ENCODE measurements around the gene CCDC127. TPM values are rescaled to one million over a fixed set of nuclear protein-coding genes. Genes with fewer than 3 reads are reported as not detected.
"Not testable (repeated sequence)": the region's sequence is repeated elsewhere in the genome, so short reads cannot be mapped to it uniquely, and the experiment has no call there.

Gene CCDC127
- polyA plus RNA-seq, 4 donors: 12.1 to 17.4 (median 14.0) TPM

DNA sequence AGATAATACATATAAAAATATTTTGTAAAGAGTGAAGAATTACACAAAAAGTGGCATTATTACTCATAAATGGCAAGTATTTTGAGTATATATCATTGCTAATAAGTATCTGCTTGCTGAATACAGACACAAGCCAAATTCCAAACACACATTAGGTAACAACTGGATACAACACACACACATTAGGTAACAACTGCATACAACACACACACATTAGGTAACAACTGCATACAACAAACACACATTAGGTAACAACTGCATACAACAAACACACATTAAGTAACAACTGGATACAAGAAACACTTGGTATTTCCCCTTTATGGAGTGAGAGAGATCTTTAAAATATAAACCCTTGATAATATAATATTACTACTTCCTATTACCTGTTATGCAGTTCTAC, 13.5 kb downstream of the CCDC127 start:
- no peak for DNase-seq (ENCODE audit: low read depth in 4 of 4, low spot score in 3 of 4)

DNA sequence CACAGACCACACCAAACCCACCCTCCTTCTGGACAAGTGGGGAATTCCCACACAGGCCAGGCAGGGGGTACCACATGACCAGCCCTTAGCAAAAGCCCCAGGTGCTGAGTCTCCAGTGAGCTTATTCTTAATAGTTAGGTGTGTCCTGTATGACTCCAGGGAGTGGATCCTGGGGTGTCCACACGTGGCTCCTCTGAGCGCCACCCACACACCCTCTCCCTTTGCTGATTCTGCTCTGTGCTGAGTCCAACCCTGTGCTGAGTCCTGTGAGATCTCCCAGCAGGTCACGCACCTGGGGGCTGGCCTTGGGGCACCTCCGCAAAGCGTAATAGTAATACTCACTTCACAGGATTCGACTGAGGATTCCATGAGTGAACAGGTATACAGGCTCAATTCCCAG, 14.0 kb downstream of the CCDC127 start:
- DNase-seq (ENCODE audit: low read depth in 4 of 4, low spot score in 3 of 4): no peak

DNA sequence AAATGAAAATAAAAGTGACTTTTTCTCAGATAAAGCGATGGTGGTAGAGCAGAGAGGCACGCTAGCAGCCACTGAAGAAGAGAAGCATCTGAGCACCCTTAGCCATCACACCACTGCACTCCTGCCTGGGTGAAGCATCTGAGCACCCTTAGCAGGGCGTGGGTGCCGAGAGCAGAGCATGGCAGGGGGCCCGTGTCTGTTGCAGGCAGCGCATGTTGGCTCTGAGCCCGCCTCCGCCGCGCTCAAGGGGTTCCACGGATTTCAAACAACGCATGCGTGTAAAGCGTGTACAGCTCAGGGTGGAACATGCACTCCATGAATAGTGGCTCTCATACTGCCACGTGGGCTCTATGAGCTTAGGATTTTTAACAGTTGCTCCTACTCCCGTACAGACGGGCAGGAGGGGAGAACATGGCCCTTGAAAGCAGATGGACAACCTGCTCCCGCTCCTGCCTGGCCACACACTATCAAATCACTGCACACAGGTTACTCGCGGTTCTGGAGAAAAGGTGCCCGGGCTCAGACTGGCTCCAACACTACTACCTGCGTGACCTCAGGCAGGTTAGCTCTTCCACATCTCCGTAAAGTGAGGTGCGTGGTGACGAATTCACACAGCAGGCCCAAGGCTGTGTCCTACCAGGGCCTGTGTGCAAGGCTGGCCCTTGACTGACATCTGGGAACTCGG, 14.6 kb downstream of the CCDC127 start:
- DNase-seq (ENCODE audit: low read depth in 4 of 4, low spot score in 3 of 4): no peak

GRCh38 chr5:201672-202071, 16.3 kb downstream of the CCDC127 start:
- no peak for DNase-seq (ENCODE audit: low read depth in 4 of 4, low spot score in 3 of 4)

- no peak for DNase-seq (ENCODE audit: low read depth in 4 of 4, low spot score in 3 of 4)
These were observed 17.0 kb downstream of the CCDC127 start for GRCh38 chr5:200985-201384.

GRCh38 chr5:199950-200645, 17.9 kb downstream of the CCDC127 start:
- DNase-seq (ENCODE audit: low read depth in 4 of 4, low spot score in 3 of 4): no peak

DNA sequence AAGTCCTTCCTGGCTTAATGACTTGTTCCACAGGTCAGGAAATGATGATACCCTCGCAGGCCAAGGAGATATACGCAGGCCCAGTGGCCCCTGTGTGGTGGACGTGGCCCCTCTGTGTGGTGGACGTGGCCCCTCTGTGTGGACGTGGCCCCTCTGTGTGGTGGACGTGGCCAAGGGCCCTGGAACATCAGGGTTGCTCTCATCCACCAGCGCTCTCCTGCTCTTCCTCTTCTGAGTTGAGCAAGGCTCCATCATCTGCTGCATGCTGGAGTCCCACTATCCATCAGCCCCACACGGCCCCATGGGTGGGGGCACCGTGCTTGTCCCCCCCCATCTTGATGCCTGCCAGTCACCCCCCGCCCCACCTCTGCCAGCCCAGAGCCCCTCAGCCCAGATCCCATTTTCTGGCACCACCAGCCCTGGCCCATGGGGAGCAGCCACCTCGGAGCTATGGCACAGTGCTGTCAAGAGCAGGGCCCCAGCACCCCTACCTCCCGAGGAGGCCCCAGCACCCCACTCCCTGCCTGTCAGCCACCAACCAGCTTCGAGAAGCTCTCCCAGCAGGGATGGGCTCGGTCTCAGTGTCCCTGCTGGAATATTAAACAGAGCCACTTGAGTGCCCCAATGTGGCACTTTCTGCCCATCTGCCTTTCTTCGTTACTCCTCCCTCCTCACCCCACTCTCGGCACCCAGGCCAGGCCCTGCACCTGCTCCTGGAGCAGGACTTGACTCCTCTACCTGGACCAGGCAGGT, 18.6 kb downstream of the CCDC127 start:
- no peak for DNase-seq (ENCODE audit: low read depth in 4 of 4, low spot score in 3 of 4)

DNA sequence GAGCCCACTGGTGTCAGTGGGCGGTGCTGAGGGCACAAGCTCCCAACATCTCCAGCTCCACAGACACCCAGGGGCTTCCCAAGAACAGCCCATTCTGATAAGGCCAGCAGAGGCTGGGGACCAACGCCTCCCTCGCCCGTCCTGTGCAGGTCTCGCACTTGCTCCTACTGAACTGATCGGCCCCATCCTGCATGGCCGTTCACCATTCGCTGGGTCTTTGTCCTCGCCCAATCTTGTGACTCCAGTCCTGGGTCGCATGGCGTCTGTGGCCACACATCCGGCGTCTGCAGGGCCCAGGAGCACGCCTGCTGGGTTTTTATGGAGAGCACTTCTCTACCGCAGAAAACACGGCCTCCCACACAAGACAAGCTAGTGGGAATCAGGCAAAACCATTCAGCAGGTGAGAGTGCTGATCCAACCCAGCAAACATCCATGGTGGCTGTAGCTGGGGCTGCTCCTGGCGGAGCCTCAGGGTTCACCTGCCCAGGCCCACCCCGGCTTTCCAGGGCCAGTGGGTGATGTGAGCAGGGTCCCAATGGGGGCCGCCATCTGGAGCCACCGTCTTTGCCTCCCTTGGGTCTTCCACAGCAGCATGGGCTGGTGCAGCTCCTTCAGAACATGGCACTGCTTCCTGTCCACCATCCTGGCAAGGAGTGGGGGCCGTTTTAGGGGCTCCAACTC, 19.3 kb downstream of the CCDC127 start:
- no peak for DNase-seq (ENCODE audit: low read depth in 4 of 4, low spot score in 3 of 4)

DNA sequence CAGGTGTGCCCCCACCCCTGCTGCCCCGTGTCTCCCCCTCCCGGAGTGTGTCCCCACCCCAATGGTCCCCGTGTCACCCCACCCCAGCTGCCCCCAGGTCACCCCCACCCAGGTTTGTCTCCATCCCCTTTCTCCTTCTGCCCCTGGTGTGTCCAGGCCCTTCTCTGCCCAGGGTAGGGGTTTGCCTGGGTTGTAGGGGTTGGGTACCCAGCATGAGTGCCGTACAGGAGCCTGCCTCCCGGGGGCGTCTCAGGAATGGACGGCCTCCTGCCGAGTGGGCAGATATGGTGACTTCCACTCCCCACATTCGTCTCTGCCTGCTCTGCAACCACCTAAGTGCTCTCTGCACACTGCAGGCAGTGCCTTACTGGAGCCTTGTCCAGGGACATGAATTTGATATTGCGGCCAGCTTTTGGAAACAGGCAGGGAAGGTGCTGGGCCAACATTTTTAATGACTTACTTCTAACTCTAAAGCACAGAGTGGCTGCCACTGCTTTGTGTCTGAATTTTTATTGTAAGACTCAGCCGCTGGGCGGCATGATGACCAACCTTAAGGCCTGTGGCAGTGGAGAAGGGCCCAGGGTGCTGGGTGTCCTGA, 20.0 kb downstream of the CCDC127 start:
- no peak for DNase-seq (ENCODE audit: low read depth in 4 of 4, low spot score in 3 of 4)

GRCh38 chr5:197031-197430, 20.9 kb downstream of the CCDC127 start:
- DNase-seq (ENCODE audit: low read depth in 4 of 4, low spot score in 3 of 4): not testable (repeated sequence)

GRCh38 chr5:196350-196749, 21.6 kb downstream of the CCDC127 start:
- DNase-seq (ENCODE audit: low read depth in 4 of 4, low spot score in 3 of 4): no peak

DNA sequence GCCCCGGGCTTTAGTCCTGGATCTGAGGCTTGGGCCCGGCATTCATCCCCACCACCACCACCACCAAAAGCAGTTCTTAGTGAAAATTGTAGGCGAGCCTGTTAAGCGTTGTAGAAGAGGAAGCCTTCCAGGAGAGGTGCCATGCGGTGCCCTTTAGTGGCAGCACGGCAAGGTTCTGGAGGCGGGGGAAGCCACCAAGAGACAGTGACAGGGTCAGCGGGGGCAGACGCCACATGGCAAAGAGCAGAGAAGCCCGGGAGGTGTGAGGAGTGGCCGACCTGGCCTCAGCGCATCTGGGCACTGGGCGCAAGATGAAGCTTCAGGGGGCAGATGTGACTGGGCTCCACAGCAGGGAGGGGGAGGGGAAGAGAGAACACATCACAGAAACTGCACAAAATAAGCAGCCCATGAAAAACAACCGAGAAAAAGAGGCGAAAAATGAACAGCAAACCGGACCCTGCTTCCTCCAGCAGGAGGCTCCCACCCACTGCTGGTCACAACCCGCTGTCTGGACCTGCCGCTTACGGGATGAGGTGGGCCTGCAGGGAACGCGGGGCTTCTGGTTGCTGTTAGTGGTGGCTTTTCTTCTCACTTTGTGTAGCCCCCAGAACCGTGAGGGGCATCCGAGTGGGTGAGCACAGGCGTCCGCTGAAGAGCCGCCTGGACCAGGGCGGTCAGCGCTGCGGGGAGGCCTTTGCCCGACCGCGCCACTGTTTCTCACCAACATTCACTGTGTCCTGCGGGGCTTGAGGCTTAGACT, 22.4 kb downstream of the CCDC127 start:
- no peak for DNase-seq (ENCODE audit: low read depth in 4 of 4, low spot score in 3 of 4)

GRCh38 chr5:194603-195209, 23.2 kb downstream of the CCDC127 start:
- no peak for DNase-seq (ENCODE audit: low read depth in 4 of 4, low spot score in 3 of 4)

GRCh38 chr5:194102-194501, 23.9 kb downstream of the CCDC127 start:
- DNase-seq (ENCODE audit: low read depth in 4 of 4, low spot score in 3 of 4): no peak

DNA sequence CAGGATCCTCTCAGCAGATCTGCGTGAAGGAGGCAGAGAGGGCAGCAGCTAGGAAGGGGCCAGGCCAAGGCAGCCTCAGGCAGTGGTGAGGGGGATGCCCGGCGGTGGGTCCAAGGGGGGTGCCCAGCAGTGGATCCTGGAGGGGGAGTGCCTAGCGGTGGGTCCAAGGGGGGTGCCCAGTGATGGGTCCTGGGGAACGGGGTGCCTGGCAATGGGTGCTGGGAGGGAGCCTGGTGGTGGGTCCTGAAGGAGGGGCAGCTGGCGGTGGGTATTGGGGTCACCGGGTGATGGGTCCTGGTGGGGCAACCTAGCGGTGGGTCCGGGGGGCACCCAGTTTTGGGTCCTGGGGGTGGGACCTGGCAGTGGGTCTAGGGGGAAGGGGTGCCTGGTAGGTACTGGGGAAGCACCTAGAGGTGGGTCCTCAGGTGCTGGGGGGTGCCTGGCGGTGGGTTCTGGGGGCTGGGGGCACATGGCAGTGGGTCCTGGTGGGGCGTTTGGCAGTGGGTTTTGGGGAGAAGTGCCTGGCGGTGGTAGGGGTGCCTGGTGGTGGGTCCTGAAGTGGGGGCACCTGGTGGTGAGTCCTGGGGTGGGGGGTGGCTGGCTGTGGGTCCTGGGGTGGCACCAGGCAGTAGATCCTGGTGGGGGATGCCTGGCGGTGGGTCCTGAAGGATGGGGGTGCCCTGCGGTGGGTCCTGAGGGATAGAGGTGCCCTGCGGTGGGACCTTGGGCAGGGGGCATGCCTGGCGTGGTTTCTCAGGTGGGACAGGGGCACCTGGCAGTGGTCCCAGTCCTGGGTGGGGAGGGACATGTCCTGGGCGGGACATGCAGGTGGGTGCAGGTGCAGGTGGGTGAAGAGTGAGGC, 24.8 kb downstream of the CCDC127 start:
- DNase-seq (ENCODE audit: low read depth in 4 of 4, low spot score in 3 of 4): no peak

GRCh38 chr5:192691-192969, 25.3 kb downstream of the CCDC127 start:
- DNase-seq (ENCODE audit: low read depth in 4 of 4, low spot score in 3 of 4): no peak

GRCh38 chr5:191949-192690, 25.8 kb downstream of the CCDC127 start:
- no peak for DNase-seq (ENCODE audit: low read depth in 4 of 4, low spot score in 3 of 4)

All from left renal pelvis (tissue), 4 donors.